ENCODE results near the gene LHX4. TPM values are rescaled to one million over a fixed set of nuclear protein-coding genes. Genes with fewer than 3 reads are reported as not detected.

Gene LHX4
- total RNA-seq, 2 donors from 2014 or later: not detected

- ATAC-seq (peak; percentile 35), DNase-seq (no peak)
- intact Hi-C loops (cut with DNase I): no loop called here
- Histone ChIP-seq H3K4me3 (no peak overlapping the region), H3K27me3 (no peaks in the 10 kb centered on the region), H3K27ac (peak overlapping the region in 1 of 4 donors; percentile 39), H3K4me1 (no peaks in the 10 kb centered on the region), H3K36me3 (replicated peaks in 1 of 2; ENCODE audit: insufficient read depth in 1 of 2, low read depth in 2 of 2) (no peaks in the 10 kb centered on the region), H3K9me3 (no peaks in the 10 kb centered on the region)
- 8 to 17% methylated on average over 1 of the region's 1 CpG for WGBS, 2 donors
- TF ChIP-seq POLR2A (IDR thresholded peaks at IDR 0.05) (no peak), CTCF (IDR thresholded peaks at IDR 0.05) (no peak)
Measured at GRCh38 chr1:180291004-180291403, 60.9 kb downstream of the LHX4 start.

GRCh38 chr1:180294711-180295110 is 64.6 kb downstream of the LHX4 start:
- intact Hi-C loops (cut with DNase I): no loop called here
- H3K9me3 ChIP-seq: no peaks in the 10 kb centered on the region
- no peak for ATAC-seq
- no peak overlapping the region for H3K27ac ChIP-seq
- H3K4me3 ChIP-seq: no peak overlapping the region
- DNase-seq: no peak
- TF ChIP-seq CTCF (IDR thresholded peaks at IDR 0.05): no peak
- no peak for TF ChIP-seq POLR2A (IDR thresholded peaks at IDR 0.05)
- H3K27me3 ChIP-seq: no peaks in the 10 kb centered on the region
- H3K4me1 ChIP-seq: no peaks in the 10 kb centered on the region
- no peaks in the 10 kb centered on the region for H3K36me3 ChIP-seq (replicated peaks in 1 of 2; ENCODE audit: insufficient read depth in 1 of 2, low read depth in 2 of 2)
- WGBS, 2 donors: 98 to 100% methylated on average over 2 of the region's 2 CpGs

GRCh38 chr1:180295999-180296398 is 65.9 kb downstream of the LHX4 start:
- 94 to 95% methylated on average over 1 of the region's 1 CpG for WGBS, 2 donors
- no peaks in the 10 kb centered on the region for H3K4me1 ChIP-seq
- H3K9me3 ChIP-seq: no peaks in the 10 kb centered on the region
- H3K27me3 ChIP-seq: no peaks in the 10 kb centered on the region
- no peak for DNase-seq
- no peak for ATAC-seq
- H3K27ac ChIP-seq: no peak overlapping the region
- H3K36me3 ChIP-seq (replicated peaks in 1 of 2; ENCODE audit: insufficient read depth in 1 of 2, low read depth in 2 of 2): no peaks in the 10 kb centered on the region
- H3K4me3 ChIP-seq: no peak overlapping the region
- TF ChIP-seq CTCF (IDR thresholded peaks at IDR 0.05) (no peak), POLR2A (IDR thresholded peaks at IDR 0.05) (no peak)
- intact Hi-C loops (cut with DNase I): no loop called here

- Histone ChIP-seq H3K36me3 (replicated peaks in 1 of 2; ENCODE audit: insufficient read depth in 1 of 2, low read depth in 2 of 2) (no peaks in the 10 kb centered on the region), H3K27me3 (no peaks in the 10 kb centered on the region), H3K9me3 (no peaks in the 10 kb centered on the region), H3K4me1 (no peaks in the 10 kb centered on the region), H3K4me3 (no peak overlapping the region), H3K27ac (no peak overlapping the region)
- no peak for DNase-seq
- TF ChIP-seq POLR2A (IDR thresholded peaks at IDR 0.05) (no peak), CTCF (IDR thresholded peaks at IDR 0.05) (no peak)
- intact Hi-C loops (cut with DNase I): no loop called here
- no peak for ATAC-seq
- WGBS, 2 donors: 85 to 87% methylated on average over 7 of the region's 7 CpGs
Measured at GRCh38 chr1:180299479-180300221, 69.6 kb downstream of the LHX4 start.

Data from body of pancreas (tissue), 4 donors.